Breast epithelium (tissue), 4 donors: ENCODE results near the gene ZNF546. TPM values are rescaled to one million over a fixed set of nuclear protein-coding genes. Genes with fewer than 3 reads are reported as not detected.
"Not testable (repeated sequence)": the region's sequence is repeated elsewhere in the genome, so short reads cannot be mapped to it uniquely, and the experiment has no call there.

Experiments used
- DNase-seq, 2 donors: peaks; one replicate each; pipeline ENCODE4 v3.0.0-alpha.2; 2019; ENCODE audit warnings: low spot score in 2 of 2
- H3K27ac ChIP-seq, 2 donors: fragments of 200-600 bp; sonication (generic) in 1 of 2; one replicate each; pipeline ENCODE4 v1.5.1; 2016 to 2019; ENCODE audit warnings: mild to moderate bottlenecking in 1 of 2
- H3K27me3 ChIP-seq, 2 donors: fragments of 200-600 bp; sonication (generic) in 1 of 2; one replicate each; pipeline versions ENCODE4 v1.5.1 to v1.6.0; 2017 to 2019; ENCODE audit warnings: control low read depth in 1 of 2, mild to moderate bottlenecking in 1 of 2
- H3K36me3 ChIP-seq: fragments of 200-600 bp; one replicate; pipeline ENCODE4 v1.5.1; 2019
- H3K4me1 ChIP-seq, 2 donors: fragments of 200-600 bp; sonication (generic); one replicate each; pipeline ENCODE4 v1.5.1; 2016 to 2019; ENCODE audit warnings: control low read depth in 1 of 2
- H3K4me3 ChIP-seq, 3 donors: fragments of 200-600 bp; sonication (generic); 1 replicate in 2 of 3; 2 replicates in 1 of 3; pipeline ENCODE4 v1.5.1; 2016 to 2019; ENCODE audit warnings: mild to moderate bottlenecking in 3 of 3, moderate library complexity in 2 of 3
- H3K9me3 ChIP-seq, 2 donors: fragments of 200-600 bp; sonication (generic) in 1 of 2; one replicate each; pipeline ENCODE4 v1.5.1; 2016 to 2019; ENCODE audit warnings: control low read depth in 1 of 2
- CTCF ChIP-seq, 3 donors: fragments of 450-650 bp; IDR thresholded peaks; one replicate each; pipeline ENCODE4 v1.5.1; 2016 to 2017; ENCODE audit warnings: antibody characterized with exemption in 3 of 3, mild to moderate bottlenecking in 3 of 3, moderate library complexity in 3 of 3
- POLR2A ChIP-seq: fragments of 450-650 bp; IDR thresholded peaks from one replicate; pipeline ENCODE4 v1.6.1; 2016; ENCODE audit warnings: antibody characterized with exemption, mild to moderate bottlenecking, moderate library complexity
- POLR2AphosphoS5 ChIP-seq, 3 donors: sonication (generic); formaldehyde crosslinking; IDR thresholded peaks; one replicate each; pipeline ENCODE4 v1.6.1; 2017; ENCODE audit warnings: antibody characterized with exemption in 3 of 3
- intact Hi-C: fragments of 100-400 bp; cut with DNase I; formaldehyde crosslinking; loops from one replicate; pipeline ENCODE4 v1.15.1; 2023; ENCODE audit warnings: low total_unique reads
- total RNA-seq, 3 donors: library from RNA; depleted of rRNA; stranded (reverse); fragments of >200 nt; gene quantifications; one replicate each; pipeline ENCODE4 v1.1.0, GENCODE V29; 2016

ZNF546 gene
- total RNA-seq, 3 donors from 2014 or later = 4.3 to 9.7 (median 8.8) TPM

- H3K4me1 ChIP-seq = no peaks in the 10 kb centered on the region
- H3K27me3 ChIP-seq = no peaks in the 10 kb centered on the region
- H3K36me3 ChIP-seq = no peaks in the 10 kb centered on the region
- DNase-seq = no peak
- H3K27ac ChIP-seq = no peak overlapping the region
- H3K9me3 ChIP-seq = no peaks in the 10 kb centered on the region
- no peak overlapping the region for H3K4me3 ChIP-seq
- intact Hi-C loops = no loop called here
- TF ChIP-seq CTCF (IDR thresholded peaks at IDR 0.05) = no peak
These were observed 42.9 kb upstream of the ZNF546 start for GRCh38 chr19:39953915-39954314.

GRCh38 chr19:39957886-39958285 lies 39.0 kb upstream of the ZNF546 start:
- not testable (repeated sequence) for H3K9me3 ChIP-seq

GRCh38 chr19:39958942-39959341 lies 37.9 kb upstream of the ZNF546 start:
- H3K9me3 ChIP-seq, H3K27me3 ChIP-seq, DNase-seq, H3K36me3 ChIP-seq, H3K4me3 ChIP-seq, H3K27ac ChIP-seq, H3K4me1 ChIP-seq, intact Hi-C loops: not testable (repeated sequence)

More at GRCh38 chr19:39957886-39958285, 39.0 kb upstream of the ZNF546 start:
- H3K27ac ChIP-seq, H3K4me3 ChIP-seq, H3K27me3 ChIP-seq, H3K36me3 ChIP-seq, intact Hi-C loops, DNase-seq, H3K4me1 ChIP-seq: not testable (repeated sequence)

- H3K27me3 ChIP-seq, H3K27ac ChIP-seq, H3K4me1 ChIP-seq, DNase-seq, H3K4me3 ChIP-seq, H3K36me3 ChIP-seq, H3K9me3 ChIP-seq, intact Hi-C loops: not testable (repeated sequence)
These were observed 37.5 kb upstream of the ZNF546 start for GRCh38 chr19:39959407-39959806.

- intact Hi-C loops = no loop called here
- TF ChIP-seq CTCF (IDR thresholded peaks at IDR 0.05) = no peak
- no peak for TF ChIP-seq POLR2AphosphoS5 (IDR thresholded peaks at IDR 0.05)
- no peak for TF ChIP-seq POLR2A
These were observed 33.0 kb upstream of the ZNF546 start for GRCh38 chr19:39963898-39964297.

GRCh38 chr19:39966617-39967016 lies 30.2 kb upstream of the ZNF546 start:
- TF ChIP-seq POLR2AphosphoS5 (IDR thresholded peaks at IDR 0.05) = no peak
- no peak for TF ChIP-seq CTCF (IDR thresholded peaks at IDR 0.05)
- TF ChIP-seq POLR2A = no peak
- no peak for DNase-seq
- Histone ChIP-seq H3K36me3 (no peaks in the 10 kb centered on the region), H3K4me3 (no peak overlapping the region), H3K4me1 (peaks cover 0 to 2% of the 10 kb centered on the region in 2 donors), H3K9me3 (no peaks in the 10 kb centered on the region), H3K27ac (no peak overlapping the region), H3K27me3 (no peaks in the 10 kb centered on the region)
- intact Hi-C loops = no loop called here

More at GRCh38 chr19:39963898-39964297, 33.0 kb upstream of the ZNF546 start:
- H3K27ac ChIP-seq = no peak overlapping the region
- H3K4me3 ChIP-seq = no peak overlapping the region
- H3K36me3 ChIP-seq = no peaks in the 10 kb centered on the region
- H3K27me3 ChIP-seq = no peaks in the 10 kb centered on the region
- no peak for DNase-seq
- no peaks in the 10 kb centered on the region for H3K4me1 ChIP-seq
- H3K9me3 ChIP-seq = no peaks in the 10 kb centered on the region

GRCh38 chr19:39967561-39967960 lies 29.3 kb upstream of the ZNF546 start:
- Histone ChIP-seq H3K9me3 (no peaks in the 10 kb centered on the region), H3K4me1 (peaks cover 0 to 9% of the 10 kb centered on the region in 2 donors), H3K27me3 (no peaks in the 10 kb centered on the region), H3K36me3 (no peaks in the 10 kb centered on the region), H3K27ac (no peak overlapping the region), H3K4me3 (no peak overlapping the region)
- no peak for DNase-seq
- TF ChIP-seq CTCF (IDR thresholded peaks at IDR 0.05) (no peak), POLR2AphosphoS5 (IDR thresholded peaks at IDR 0.05) (no peak), POLR2A (no peak)
- intact Hi-C loops = no loop called here
